IPS-15b (cell line): ENCODE results near the gene ZBTB48.

Experiments used
- H3K27me3 ChIP-seq: one replicate; pipeline ENCODE4 v1.6.1; 2013; ENCODE audit warnings: low read length; ENCODE audit not compliant: control insufficient read depth, insufficient read depth
- H3K36me3 ChIP-seq: one replicate; pipeline ENCODE4 v1.6.1; 2013; ENCODE audit warnings: low read length; ENCODE audit not compliant: control insufficient read depth, insufficient read depth
- H3K4me1 ChIP-seq: one replicate; pipeline ENCODE4 v1.6.1; 2013; ENCODE audit warnings: mild to moderate bottlenecking, low read length; ENCODE audit not compliant: control insufficient read depth, insufficient read depth
- H3K4me3 ChIP-seq: one replicate; pipeline ENCODE4 v1.5.1; 2013; ENCODE audit warnings: low read depth, low read length
- H3K9ac ChIP-seq: one replicate; pipeline ENCODE4 v1.6.1; 2013; ENCODE audit warnings: low read depth, mild to moderate bottlenecking, low read length
- H3K9me3 ChIP-seq: one replicate; pipeline ENCODE4 v1.6.1; 2013; ENCODE audit warnings: mild to moderate bottlenecking, low read length; ENCODE audit not compliant: control insufficient read depth, insufficient read depth

The ZBTB48 gene

GRCh38 chr1:6577831-6578525, 1.8 kb upstream of the ZBTB48 start:
- Histone ChIP-seq H3K27me3 (no peaks in the 10 kb centered on the region), H3K4me1 (peaks cover 6% of the 10 kb centered on the region), H3K4me3 (no peak overlapping the region), H3K36me3 (no peaks in the 10 kb centered on the region), H3K9me3 (no peaks in the 10 kb centered on the region), H3K9ac (no peak overlapping the region)

- Histone ChIP-seq H3K36me3 (no peaks in the 10 kb centered on the region), H3K27me3 (no peaks in the 10 kb centered on the region), H3K9me3 (no peaks in the 10 kb centered on the region), H3K4me3 (peak overlapping the region; percentile 72), H3K9ac (no peak overlapping the region), H3K4me1 (peaks cover 6% of the 10 kb centered on the region)
Measured at GRCh38 chr1:6578624-6579373, 995 bp upstream of the ZBTB48 start.

GRCh38 chr1:6580119-6580592, 362 bp downstream of the ZBTB48 start:
- no peaks in the 10 kb centered on the region for H3K27me3 ChIP-seq
- peaks cover 4% of the 10 kb centered on the region for H3K4me1 ChIP-seq

GRCh38 chr1:6580593-6581409, 1.0 kb downstream of the ZBTB48 start:
- Histone ChIP-seq H3K27me3 (no peaks in the 10 kb centered on the region), H3K36me3 (no peaks in the 10 kb centered on the region), H3K4me1 (peaks cover 4% of the 10 kb centered on the region), H3K4me3 (peak overlapping the region; percentile 72), H3K9me3 (no peaks in the 10 kb centered on the region), H3K9ac (no peak overlapping the region)

More at GRCh38 chr1:6580119-6580592, 362 bp downstream of the ZBTB48 start:
- Histone ChIP-seq H3K9ac (peak overlapping the region; percentile 9), H3K9me3 (no peaks in the 10 kb centered on the region), H3K36me3 (no peaks in the 10 kb centered on the region), H3K4me3 (peak overlapping the region; percentile 72)

- Histone ChIP-seq H3K4me3 (no peak overlapping the region), H3K27me3 (no peaks in the 10 kb centered on the region), H3K9me3 (no peaks in the 10 kb centered on the region), H3K36me3 (no peaks in the 10 kb centered on the region), H3K9ac (no peak overlapping the region), H3K4me1 (peaks cover 4% of the 10 kb centered on the region)
Measured at GRCh38 chr1:6581561-6582305, 1.9 kb downstream of the ZBTB48 start.

GRCh38 chr1:6582370-6582769, 2.6 kb downstream of the ZBTB48 start:
- Histone ChIP-seq H3K9me3 (no peaks in the 10 kb centered on the region), H3K4me3 (no peak overlapping the region), H3K4me1 (peaks cover 4% of the 10 kb centered on the region), H3K27me3 (no peaks in the 10 kb centered on the region), H3K36me3 (no peaks in the 10 kb centered on the region), H3K9ac (no peak overlapping the region)

GRCh38 chr1:6584126-6585080, 4.6 kb downstream of the ZBTB48 start:
- Histone ChIP-seq H3K9me3 (no peaks in the 10 kb centered on the region), H3K4me3 (no peak overlapping the region), H3K36me3 (peaks cover 16% of the 10 kb centered on the region), H3K4me1 (peaks cover under 1% of the 10 kb centered on the region), H3K27me3 (no peaks in the 10 kb centered on the region), H3K9ac (no peak overlapping the region)

- H3K36me3 ChIP-seq = peaks cover 18% of the 10 kb centered on the region
- H3K9me3 ChIP-seq = no peaks in the 10 kb centered on the region
- no peak overlapping the region for H3K4me3 ChIP-seq
- H3K9ac ChIP-seq = no peak overlapping the region
- H3K27me3 ChIP-seq = no peaks in the 10 kb centered on the region
- no peaks in the 10 kb centered on the region for H3K4me1 ChIP-seq
Measured at GRCh38 chr1:6585081-6585722, 5.4 kb downstream of the ZBTB48 start.

- no peak overlapping the region for H3K9ac ChIP-seq
- no peaks in the 10 kb centered on the region for H3K9me3 ChIP-seq
- H3K36me3 ChIP-seq = peaks cover 18% of the 10 kb centered on the region
- no peaks in the 10 kb centered on the region for H3K4me1 ChIP-seq
- no peaks in the 10 kb centered on the region for H3K27me3 ChIP-seq
- no peak overlapping the region for H3K4me3 ChIP-seq
Measured at GRCh38 chr1:6585841-6586240, 6.0 kb downstream of the ZBTB48 start.

GRCh38 chr1:6586404-6586816, 6.6 kb downstream of the ZBTB48 start:
- Histone ChIP-seq H3K27me3 (no peaks in the 10 kb centered on the region), H3K4me3 (no peak overlapping the region), H3K4me1 (no peaks in the 10 kb centered on the region), H3K9ac (no peak overlapping the region), H3K9me3 (no peaks in the 10 kb centered on the region), H3K36me3 (peaks cover 18% of the 10 kb centered on the region)
